Left lung (tissue), 10 donors: ENCODE measurements around the gene EFR3B. TPM values are rescaled to one million over a fixed set of nuclear protein-coding genes. Genes with fewer than 3 reads are reported as not detected.
A peak's percentile ranks its signal among the peaks of the same experiment; 100 is the strongest.
"Not testable (repeated sequence)": the region's sequence is repeated elsewhere in the genome, so short reads cannot be mapped to it uniquely, and the experiment has no call there.

Experiments used
- ATAC-seq: fragments of 200-7000 bp; cut with Tn5 transposase; one replicate; pipeline ENCODE4 v1.9.1; 2020; ENCODE audit warnings: moderate library complexity
- DNase-seq, 4 donors: peaks; one replicate each; pipeline ENCODE4 v3.0.0-alpha.2; 2013 to 2020
- H3K27ac ChIP-seq, 2 donors: fragments of 200-600 bp; sonication (generic) in 1 of 2; one replicate each; pipeline versions ENCODE4 v1.5.0 to v1.8.0; 2020 to 2021
- H3K27me3 ChIP-seq, 2 donors: fragments of 200-600 bp; sonication (generic) in 1 of 2; one replicate each; pipeline versions ENCODE4 v1.5.0 to v1.8.0; 2020 to 2021
- H3K36me3 ChIP-seq, 2 donors: fragments of 200-600 bp; sonication (generic) in 1 of 2; one replicate each; pipeline versions ENCODE4 v1.5.0 to v1.8.0; 2020 to 2021
- H3K4me1 ChIP-seq, 2 donors: fragments of 200-600 bp; one replicate each; pipeline ENCODE4 v1.8.0; 2021
- H3K4me3 ChIP-seq, 2 donors: fragments of 200-600 bp; sonication (generic) in 1 of 2; one replicate each; pipeline versions ENCODE4 v1.5.0 to v1.8.0; 2020 to 2021; ENCODE audit warnings: mild to moderate bottlenecking in 1 of 2
- H3K9me3 ChIP-seq, 2 donors: fragments of 200-600 bp; sonication (generic) in 1 of 2; one replicate each; pipeline versions ENCODE4 v1.5.0 to v1.8.0; 2020 to 2021
- CTCF ChIP-seq, 2 donors: fragments of 200-600 bp; sonication (generic) in 1 of 2; IDR thresholded peaks; one replicate each; pipeline versions ENCODE4 v1.5.0 to v1.8.0; 2021; ENCODE audit warnings: antibody characterized with exemption in 2 of 2
- intact Hi-C, 2 donors: fragments of 100-400 bp; cut with DNase I; formaldehyde crosslinking; loops; one replicate each; pipeline versions ENCODE4 v1.11.2 to v1.14.2; 2022
- polyA plus RNA-seq, 6 donors: library from polyadenylated mRNA; unstranded; fragments of 120-200 nt; gene quantifications; one replicate each; pipeline ENCODE4 v1.2.1, GENCODE V29; 2013; ENCODE audit not compliant: insufficient read length in 6 of 6
- total RNA-seq, 2 donors: library from RNA; stranded (reverse); fragmentation: NEBNext Ultra II Directional; extraction: Animal tissue kit (Norgen Biotek cat#: 25700); gene quantifications; one replicate each; pipeline ENCODE4 v1.2.1, GENCODE V29; 2021
- donor health status: DM: no; HTN: yes; CAD: no.
- donor health status: DM: no; HTN: no; CAD: no.

EFR3B gene
- total and polyA plus RNA-seq, 8 donors, result 2.4 to 10.5 (median 7.6) TPM

GRCh38 chr2:25155401-25155800, 113.5 kb downstream of the EFR3B start:
- no peak for TF ChIP-seq CTCF (IDR thresholded peaks at IDR 0.05)
- Histone ChIP-seq H3K4me3 (no peak overlapping the region), H3K36me3 (no peaks in the 10 kb centered on the region), H3K4me1 (no peaks in the 10 kb centered on the region), H3K27ac (no peak overlapping the region), H3K9me3 (no peaks in the 10 kb centered on the region), H3K27me3 (peaks cover 0 to under 1% of the 10 kb centered on the region in 2 donors)
- intact Hi-C loops, result no loop called here
- no peak for DNase-seq
- no peak for ATAC-seq

GRCh38 chr2:25158096-25158852, 116.4 kb downstream of the EFR3B start:
- H3K27ac ChIP-seq, result no peak overlapping the region
- no peak overlapping the region for H3K4me3 ChIP-seq
- no peak for DNase-seq
- ATAC-seq, result no peak
- H3K36me3 ChIP-seq, result no peaks in the 10 kb centered on the region
- intact Hi-C loops, result no loop called here
- peaks cover 0 to 19% of the 10 kb centered on the region in 2 donors for H3K27me3 ChIP-seq
- no peaks in the 10 kb centered on the region for H3K4me1 ChIP-seq
- H3K9me3 ChIP-seq, result no peaks in the 10 kb centered on the region
- no peak for TF ChIP-seq CTCF (IDR thresholded peaks at IDR 0.05)

- Histone ChIP-seq H3K4me3 (no peak overlapping the region), H3K27ac (no peak overlapping the region), H3K4me1 (no peaks in the 10 kb centered on the region), H3K27me3 (peaks cover 0 to 34% of the 10 kb centered on the region in 2 donors), H3K36me3 (no peaks in the 10 kb centered on the region), H3K9me3 (no peaks in the 10 kb centered on the region)
- ATAC-seq (no peak), DNase-seq (peak in 2 of 4 donors; percentile 31 to 64)
- TF ChIP-seq CTCF (IDR thresholded peaks at IDR 0.05), result no peak
- intact Hi-C loops, result no loop called here
These were observed 118.1 kb downstream of the EFR3B start for GRCh38 chr2:25159949-25160348.

- no peak for ATAC-seq
- no peaks in the 10 kb centered on the region for H3K4me1 ChIP-seq
- H3K27me3 ChIP-seq, result peaks cover 0 to 38% of the 10 kb centered on the region in 2 donors
- H3K9me3 ChIP-seq, result no peaks in the 10 kb centered on the region
- no peak overlapping the region for H3K4me3 ChIP-seq
- intact Hi-C loops, result no loop called here
- H3K27ac ChIP-seq, result no peak overlapping the region
- TF ChIP-seq CTCF (IDR thresholded peaks at IDR 0.05), result no peak
- DNase-seq, result no peak
- H3K36me3 ChIP-seq, result no peaks in the 10 kb centered on the region
These were observed 118.5 kb downstream of the EFR3B start for GRCh38 chr2:25160376-25160775.

- H3K36me3 ChIP-seq, result no peaks in the 10 kb centered on the region
- intact Hi-C loops, result no loop called here
- ATAC-seq, result peak; percentile 76
These were observed 119.3 kb downstream of the EFR3B start for GRCh38 chr2:25161055-25161781.

GRCh38 chr2:25162061-25162460, 120.2 kb downstream of the EFR3B start:
- not testable (repeated sequence) for H3K27ac ChIP-seq

More at GRCh38 chr2:25161055-25161781, 119.3 kb downstream of the EFR3B start:
- no peaks in the 10 kb centered on the region for H3K9me3 ChIP-seq
- no peaks in the 10 kb centered on the region for H3K4me1 ChIP-seq
- H3K27ac ChIP-seq, result peak overlapping the region in 1 of 2 donors; percentile 71
- DNase-seq, result peak in 3 of 4 donors; percentile 55 to 90 (median 75)
- H3K4me3 ChIP-seq, result peak overlapping the region; percentile 32 to 48
- no peak for TF ChIP-seq CTCF (IDR thresholded peaks at IDR 0.05)
- peaks cover 6 to 47% of the 10 kb centered on the region in 2 donors for H3K27me3 ChIP-seq

More at GRCh38 chr2:25162061-25162460, 120.2 kb downstream of the EFR3B start:
- H3K4me3 ChIP-seq, result peak overlapping the region in 1 of 2 donors; percentile 48
- DNase-seq, H3K4me1 ChIP-seq, ATAC-seq, H3K9me3 ChIP-seq, H3K36me3 ChIP-seq, intact Hi-C loops: not testable (repeated sequence)
- peaks cover 14 to 55% of the 10 kb centered on the region in 2 donors for H3K27me3 ChIP-seq
